T-helper 1 cell treated with Interleukin-12 subunit alpha and Interleukin-12 subunit beta and Interleukin-4 antibody, amounts not matched to agents 30 μg/mL and 1 μg/mL, for 36 hours (primary cell): ENCODE results near the gene VPS13C.

Experiments
- H3K27ac Mint-ChIP-seq: one replicate; pipeline ENCODE4 v1.8.0; 2021; ENCODE audit warnings: mild to moderate bottlenecking, mixed read lengths
- H3K27me3 Mint-ChIP-seq: one replicate; pipeline ENCODE4 v1.8.0; 2021; ENCODE audit warnings: low read depth, mixed read lengths
- H3K36me3 Mint-ChIP-seq: one replicate; pipeline ENCODE4 v1.8.0; 2021; ENCODE audit warnings: low read depth, mixed read lengths
- H3K4me1 Mint-ChIP-seq: one replicate; pipeline ENCODE4 v1.8.0; 2021; ENCODE audit warnings: low read depth, mixed read lengths
- H3K4me3 Mint-ChIP-seq: one replicate; pipeline ENCODE4 v1.8.0; 2021; ENCODE audit warnings: mild to moderate bottlenecking, moderate library complexity, mixed read lengths
- H3K9me3 Mint-ChIP-seq: one replicate; pipeline ENCODE4 v1.8.0; 2021; ENCODE audit warnings: mixed read lengths

Gene VPS13C

DNA sequence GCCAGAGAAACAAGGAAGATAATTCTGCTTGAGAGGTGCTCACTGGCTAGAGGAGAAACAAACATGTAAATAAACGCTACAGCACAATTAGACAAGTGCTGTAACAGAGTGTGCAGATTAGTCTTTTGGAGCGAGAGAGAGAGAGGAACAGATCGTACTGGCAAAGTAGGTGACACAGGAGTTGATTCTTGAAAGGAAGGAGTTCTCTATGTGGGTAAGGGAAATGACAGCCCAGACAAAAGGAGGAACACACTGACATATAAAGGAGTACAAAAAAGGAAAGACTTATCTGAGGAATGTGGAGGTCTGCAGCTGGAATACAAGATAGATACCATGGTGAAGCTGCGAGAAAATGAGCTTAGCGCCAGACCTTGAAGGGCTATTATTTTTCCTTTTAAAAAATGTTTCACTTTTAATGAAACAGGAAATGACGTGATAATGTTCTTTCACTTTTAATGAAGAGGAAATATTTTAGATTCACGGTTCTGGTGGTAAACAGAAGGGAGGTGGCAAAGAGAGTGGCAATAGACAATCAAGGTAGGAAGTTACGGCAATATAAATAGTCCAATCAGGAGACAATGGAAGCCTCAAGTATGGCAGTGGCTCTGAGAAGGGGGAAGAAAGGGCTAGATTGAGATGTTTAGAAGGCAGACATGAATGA, 202.9 kb downstream of the VPS13C start:
- no peak overlapping the region for H3K27ac Mint-ChIP-seq
- H3K4me3 Mint-ChIP-seq = no peak overlapping the region
- no peaks in the 10 kb centered on the region for H3K4me1 Mint-ChIP-seq

DNA sequence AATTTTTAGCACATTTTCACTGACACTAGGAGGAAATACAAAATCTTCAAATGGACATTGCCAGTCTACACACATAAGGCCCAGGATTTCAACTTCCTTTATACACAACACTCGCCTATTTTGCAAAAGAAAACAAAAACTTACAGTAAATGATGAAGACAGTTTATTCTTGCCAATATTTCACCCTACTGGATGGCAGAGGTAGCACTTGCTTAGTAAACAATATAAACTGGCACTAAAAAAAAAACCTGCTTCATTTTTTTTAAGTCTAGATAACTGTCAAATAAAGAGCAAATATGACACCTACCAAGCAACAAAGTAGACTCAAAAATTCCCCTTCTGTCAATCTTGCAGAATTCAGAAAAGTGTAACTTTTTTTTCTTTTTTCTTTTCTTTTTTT, 204.0 kb downstream of the VPS13C start:
- Mint-ChIP-seq H3K4me1 (no peaks in the 10 kb centered on the region), H3K4me3 (no peak overlapping the region), H3K27me3 (no peaks in the 10 kb centered on the region), H3K9me3 (no peaks in the 10 kb centered on the region), H3K27ac (no peak overlapping the region), H3K36me3 (peaks cover 19% of the 10 kb centered on the region)

More for the DNA sequence above, 202.9 kb downstream of the VPS13C start:
- H3K27me3 Mint-ChIP-seq = no peaks in the 10 kb centered on the region
- H3K36me3 Mint-ChIP-seq = peaks cover 15% of the 10 kb centered on the region
- H3K9me3 Mint-ChIP-seq = no peaks in the 10 kb centered on the region

DNA sequence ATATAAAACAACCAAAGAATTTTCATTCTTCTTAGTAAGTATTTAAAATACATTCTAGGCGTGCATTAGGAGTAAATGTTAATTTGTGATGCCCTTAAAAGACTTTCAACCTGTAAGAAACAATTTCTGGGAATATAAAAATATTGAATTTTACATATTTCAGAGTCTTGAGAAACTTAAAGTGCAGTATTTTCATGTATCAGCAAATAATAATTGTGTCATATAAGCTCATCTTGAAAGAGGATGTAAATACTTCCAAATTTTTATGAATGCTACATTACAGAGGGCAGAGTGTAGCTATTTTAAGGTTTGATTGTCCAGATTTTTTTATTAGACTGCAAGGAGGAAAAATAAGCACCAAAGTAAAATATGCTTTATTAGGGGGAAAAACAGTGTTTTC, 207.1 kb downstream of the VPS13C start:
- H3K27ac Mint-ChIP-seq = no peak overlapping the region
- no peak overlapping the region for H3K4me3 Mint-ChIP-seq
- peaks cover 21% of the 10 kb centered on the region for H3K36me3 Mint-ChIP-seq
- no peaks in the 10 kb centered on the region for H3K27me3 Mint-ChIP-seq
- no peaks in the 10 kb centered on the region for H3K9me3 Mint-ChIP-seq
- H3K4me1 Mint-ChIP-seq = no peaks in the 10 kb centered on the region

DNA sequence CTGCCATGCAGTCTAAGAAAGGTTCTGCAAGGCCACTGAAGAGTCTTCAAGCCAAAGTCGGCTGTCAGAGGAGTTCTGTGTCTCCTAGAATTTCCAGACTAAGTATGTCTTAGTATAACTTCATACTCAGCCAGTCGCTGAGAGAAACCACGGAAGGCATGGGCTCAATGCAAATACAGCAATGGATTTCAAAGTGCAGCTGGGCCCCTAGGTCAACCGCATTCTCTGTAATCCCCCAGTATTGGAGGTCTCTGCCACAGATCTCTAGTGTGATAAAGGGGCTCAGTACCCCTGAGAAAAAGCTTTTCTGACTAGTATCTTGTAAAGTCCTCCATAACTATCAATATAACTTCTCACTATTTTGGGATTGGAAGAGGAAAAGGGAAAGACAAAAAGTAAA, 208.3 kb downstream of the VPS13C start:
- Mint-ChIP-seq H3K9me3 (no peaks in the 10 kb centered on the region), H3K27me3 (peaks cover 2% of the 10 kb centered on the region), H3K27ac (no peak overlapping the region), H3K4me3 (no peak overlapping the region), H3K36me3 (peaks cover 21% of the 10 kb centered on the region), H3K4me1 (peaks cover 2% of the 10 kb centered on the region)

DNA sequence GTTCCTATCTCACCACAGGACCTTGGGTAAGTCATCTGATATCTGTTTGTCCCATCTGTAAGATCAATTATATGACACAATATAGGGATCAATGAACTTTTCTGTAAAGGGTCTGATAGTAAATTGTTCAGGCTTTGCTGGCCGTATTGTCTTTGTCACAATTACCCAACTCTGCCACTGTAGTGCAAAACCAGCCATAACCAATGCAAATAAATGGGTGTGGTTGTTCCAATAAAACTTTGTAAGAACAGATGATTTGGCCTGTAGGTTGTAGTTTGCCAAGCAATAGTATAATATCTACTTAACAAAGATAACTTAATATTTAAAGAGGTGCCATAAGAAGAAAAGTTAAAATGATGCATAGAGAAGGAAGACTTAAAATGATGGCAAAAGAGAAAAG, 210.8 kb downstream of the VPS13C start:
- Mint-ChIP-seq H3K4me1 (peaks cover 2% of the 10 kb centered on the region), H3K4me3 (no peak overlapping the region), H3K9me3 (no peaks in the 10 kb centered on the region), H3K27me3 (peaks cover 17% of the 10 kb centered on the region), H3K36me3 (peaks cover 14% of the 10 kb centered on the region), H3K27ac (no peak overlapping the region)

DNA sequence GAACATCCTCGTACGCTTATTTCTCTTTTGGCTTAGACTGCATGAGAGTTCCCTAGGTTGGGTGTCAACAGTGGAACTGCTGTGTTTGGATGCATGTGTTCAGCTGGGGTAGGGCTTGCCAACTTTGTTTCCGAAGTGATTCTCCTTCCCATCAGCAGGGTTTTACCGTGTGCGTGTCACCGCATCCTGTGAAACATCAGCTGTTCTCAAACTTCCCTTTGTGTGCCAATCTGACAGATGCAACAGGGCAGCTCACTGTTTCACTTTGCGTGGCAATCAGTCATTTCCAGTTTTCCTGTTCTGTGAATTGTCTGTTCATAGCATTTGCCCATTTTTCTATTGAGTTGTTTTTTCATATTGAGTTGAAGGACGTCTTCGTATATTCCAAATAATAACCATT, 218.8 kb downstream of the VPS13C start:
- Mint-ChIP-seq H3K4me1 (peaks cover 6% of the 10 kb centered on the region), H3K36me3 (no peaks in the 10 kb centered on the region), H3K9me3 (no peaks in the 10 kb centered on the region), H3K4me3 (no peak overlapping the region), H3K27me3 (peaks cover 34% of the 10 kb centered on the region), H3K27ac (no peak overlapping the region)

DNA sequence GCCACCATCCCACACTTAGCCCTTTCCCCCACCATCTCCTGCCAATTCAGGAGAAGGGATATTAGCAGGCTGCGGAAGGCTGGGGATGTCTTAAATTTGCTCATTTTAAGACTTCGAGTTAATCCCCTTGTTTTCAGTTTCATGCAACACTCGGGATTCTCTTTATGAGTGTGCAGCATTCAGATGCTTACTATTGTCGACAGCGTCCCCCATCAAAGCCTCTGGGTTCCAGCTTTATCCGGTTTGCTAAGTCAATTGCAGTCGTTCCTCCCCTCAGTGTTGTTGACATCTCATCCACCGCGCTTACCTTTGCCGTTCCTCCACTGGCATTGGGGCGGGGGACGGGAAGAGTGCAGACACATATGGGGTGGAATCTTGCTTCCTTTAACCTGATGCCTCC, 220.2 kb downstream of the VPS13C start:
- H3K4me3 Mint-ChIP-seq = no peak overlapping the region
- H3K9me3 Mint-ChIP-seq = no peaks in the 10 kb centered on the region
- peaks cover 6% of the 10 kb centered on the region for H3K4me1 Mint-ChIP-seq
- H3K27me3 Mint-ChIP-seq = peaks cover 30% of the 10 kb centered on the region
- H3K27ac Mint-ChIP-seq = no peak overlapping the region
- no peaks in the 10 kb centered on the region for H3K36me3 Mint-ChIP-seq

DNA sequence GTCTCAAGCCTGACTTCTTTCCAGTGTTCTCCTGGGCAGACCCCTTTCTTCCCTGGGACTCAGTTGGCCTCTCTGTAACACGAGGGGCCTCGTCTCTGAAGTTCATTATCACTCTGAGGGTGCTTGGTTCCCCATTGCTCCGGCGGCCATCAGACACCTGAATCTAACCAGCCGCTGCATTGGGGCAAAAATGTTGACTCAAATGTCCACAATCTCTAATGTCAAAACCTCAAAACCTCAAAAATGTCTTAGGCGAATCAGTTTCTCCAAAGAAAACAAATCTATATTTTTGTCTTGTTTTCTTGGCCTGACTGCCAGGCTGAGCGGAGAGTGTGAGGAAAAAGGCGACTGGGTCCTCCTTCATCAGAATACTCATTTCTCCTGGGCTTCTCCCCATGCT, 220.7 kb downstream of the VPS13C start:
- H3K36me3 Mint-ChIP-seq = no peaks in the 10 kb centered on the region
- no peak overlapping the region for H3K4me3 Mint-ChIP-seq
- H3K27me3 Mint-ChIP-seq = peaks cover 29% of the 10 kb centered on the region
- no peak overlapping the region for H3K27ac Mint-ChIP-seq
- peaks cover 6% of the 10 kb centered on the region for H3K4me1 Mint-ChIP-seq
- no peaks in the 10 kb centered on the region for H3K9me3 Mint-ChIP-seq

DNA sequence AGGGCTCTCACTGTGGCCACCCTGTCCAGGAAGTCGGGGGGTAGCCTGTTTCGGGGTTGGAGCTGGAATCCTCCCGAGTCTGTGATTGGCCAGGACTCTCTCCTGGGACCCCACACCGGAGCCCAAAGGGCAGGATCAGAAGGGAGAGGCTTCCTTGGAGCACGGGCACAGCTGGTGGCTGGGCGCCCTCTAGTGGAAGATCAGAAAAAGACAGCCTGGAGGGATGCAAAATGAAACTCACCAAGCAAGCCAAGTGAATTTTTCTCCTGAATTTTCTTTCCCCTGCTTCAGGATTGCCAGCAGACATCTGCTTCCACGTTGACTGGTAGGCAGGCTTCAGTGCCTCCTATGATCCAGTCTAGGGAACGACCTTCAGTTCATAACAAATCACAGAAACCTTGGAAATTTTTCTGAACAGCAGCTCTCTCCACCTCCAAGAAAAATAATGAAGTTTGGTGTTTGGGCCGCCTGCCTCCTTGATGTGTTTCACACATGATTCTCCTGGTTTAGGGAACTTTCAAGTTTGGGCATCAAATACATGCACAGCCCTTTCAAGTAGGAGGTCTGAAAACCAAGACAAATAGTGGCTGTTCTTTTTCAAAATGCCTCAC, 224.6 kb downstream of the VPS13C start:
- H3K4me3 Mint-ChIP-seq = no peak overlapping the region
- no peaks in the 10 kb centered on the region for H3K9me3 Mint-ChIP-seq
- H3K27me3 Mint-ChIP-seq = peaks cover 22% of the 10 kb centered on the region
- H3K36me3 Mint-ChIP-seq = no peaks in the 10 kb centered on the region
- peaks cover 2% of the 10 kb centered on the region for H3K4me1 Mint-ChIP-seq
- H3K27ac Mint-ChIP-seq = no peak overlapping the region

DNA sequence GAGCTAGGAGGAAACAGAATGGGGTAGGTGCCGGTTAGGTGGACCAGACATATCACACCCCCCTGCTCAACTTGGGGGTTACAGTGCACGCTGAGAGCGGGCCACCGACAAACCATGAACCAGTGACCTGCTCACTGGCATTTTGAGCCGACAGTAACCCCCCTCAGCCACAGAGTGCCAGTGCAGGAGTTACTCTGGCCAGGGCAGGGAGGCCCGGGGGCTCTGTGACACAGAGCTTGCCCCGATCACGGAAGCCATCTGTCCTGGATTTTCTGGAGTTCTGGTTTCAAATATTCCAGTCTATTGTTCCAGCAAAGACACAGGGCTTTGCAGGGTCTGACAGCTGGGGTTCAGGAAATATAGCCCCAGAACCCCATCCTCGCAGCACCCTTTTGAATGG, 225.2 kb downstream of the VPS13C start:
- H3K4me3 Mint-ChIP-seq = no peak overlapping the region

DNA sequence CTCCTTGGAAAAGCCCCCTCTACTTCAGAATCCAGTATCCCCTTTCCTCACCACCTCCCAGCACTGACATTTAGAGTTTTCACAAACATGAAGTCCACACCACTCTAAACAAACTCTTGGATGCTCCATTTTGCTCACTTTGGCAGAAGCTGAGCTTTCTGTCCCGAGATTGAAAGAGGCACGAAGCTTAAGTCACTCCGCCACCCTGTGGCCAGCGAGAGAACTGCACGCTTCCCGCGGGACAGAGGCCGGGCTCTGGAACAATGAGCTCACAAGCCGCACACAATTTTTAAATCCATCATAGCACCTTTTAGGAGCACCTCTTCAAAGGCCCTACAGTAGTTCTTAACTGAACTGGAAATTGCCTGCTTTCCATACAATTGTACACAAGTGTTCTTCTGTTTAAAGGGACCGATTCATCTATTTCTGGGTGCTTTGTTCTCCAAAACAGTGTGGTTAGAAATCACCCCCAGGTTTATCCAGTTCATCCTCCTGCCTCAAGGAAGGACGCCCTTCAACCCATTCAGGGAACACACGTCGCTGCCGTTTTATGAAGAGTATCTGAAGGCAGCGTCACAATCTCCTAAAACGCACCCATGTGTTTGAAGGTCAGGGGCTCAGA, 226.1 kb downstream of the VPS13C start:
- H3K4me3 Mint-ChIP-seq = no peak overlapping the region
- no peak overlapping the region for H3K27ac Mint-ChIP-seq
- H3K27me3 Mint-ChIP-seq = peaks cover 16% of the 10 kb centered on the region

More for the DNA sequence above, 225.2 kb downstream of the VPS13C start:
- peaks cover 18% of the 10 kb centered on the region for H3K27me3 Mint-ChIP-seq
- peaks cover 2% of the 10 kb centered on the region for H3K4me1 Mint-ChIP-seq
- no peaks in the 10 kb centered on the region for H3K9me3 Mint-ChIP-seq
- no peak overlapping the region for H3K27ac Mint-ChIP-seq
- no peaks in the 10 kb centered on the region for H3K36me3 Mint-ChIP-seq

DNA sequence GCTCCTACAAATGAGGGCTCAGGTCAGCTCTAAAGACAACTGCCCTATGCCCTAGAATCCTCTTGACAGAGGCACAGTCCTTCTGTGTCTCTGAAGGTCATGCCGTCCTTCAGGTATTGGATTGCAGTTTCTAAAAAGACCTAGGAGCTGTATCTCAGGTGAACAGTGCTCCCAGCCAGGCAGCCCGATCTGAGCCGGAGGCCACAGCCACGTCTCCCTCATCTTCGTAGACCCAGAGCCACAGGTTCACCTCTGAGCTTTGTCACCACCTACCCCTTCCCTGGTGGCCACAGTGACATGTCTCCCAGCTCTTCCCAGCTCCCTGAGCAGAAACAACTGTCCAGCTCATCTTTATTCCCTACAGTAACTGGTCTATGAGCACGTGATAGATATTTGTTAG, 228.0 kb downstream of the VPS13C start:
- Mint-ChIP-seq H3K27me3 (peaks cover 9% of the 10 kb centered on the region), H3K27ac (no peak overlapping the region), H3K4me1 (peaks cover 2% of the 10 kb centered on the region), H3K9me3 (no peaks in the 10 kb centered on the region), H3K36me3 (no peaks in the 10 kb centered on the region), H3K4me3 (no peak overlapping the region)

More for the DNA sequence above, 226.1 kb downstream of the VPS13C start:
- Mint-ChIP-seq H3K4me1 (peaks cover 2% of the 10 kb centered on the region), H3K36me3 (no peaks in the 10 kb centered on the region), H3K9me3 (no peaks in the 10 kb centered on the region)

DNA sequence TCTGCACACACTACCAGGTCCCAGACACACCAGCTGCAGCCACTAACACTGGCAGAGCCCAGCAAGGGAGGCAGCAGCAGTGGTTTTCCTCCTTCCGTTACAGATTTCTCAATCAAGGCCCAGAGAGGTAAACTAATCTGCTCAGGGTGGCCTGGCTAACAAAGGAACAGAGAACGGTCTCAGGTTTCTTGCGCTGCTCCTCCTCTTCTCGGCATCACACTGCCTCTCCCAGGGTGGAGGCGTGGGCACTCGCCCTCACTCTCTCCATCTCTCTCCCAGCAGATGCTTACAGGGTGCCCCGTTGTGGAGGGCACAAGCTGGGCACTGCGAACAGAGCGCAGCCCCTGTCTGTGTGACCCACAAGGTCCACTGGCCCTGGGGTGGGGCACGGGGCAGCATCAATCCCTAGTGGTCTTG, 228.7 kb downstream of the VPS13C start:
- Mint-ChIP-seq H3K9me3 (no peaks in the 10 kb centered on the region), H3K4me1 (peaks cover 2% of the 10 kb centered on the region), H3K27me3 (peaks cover 9% of the 10 kb centered on the region), H3K4me3 (no peak overlapping the region), H3K36me3 (no peaks in the 10 kb centered on the region), H3K27ac (no peak overlapping the region)

DNA sequence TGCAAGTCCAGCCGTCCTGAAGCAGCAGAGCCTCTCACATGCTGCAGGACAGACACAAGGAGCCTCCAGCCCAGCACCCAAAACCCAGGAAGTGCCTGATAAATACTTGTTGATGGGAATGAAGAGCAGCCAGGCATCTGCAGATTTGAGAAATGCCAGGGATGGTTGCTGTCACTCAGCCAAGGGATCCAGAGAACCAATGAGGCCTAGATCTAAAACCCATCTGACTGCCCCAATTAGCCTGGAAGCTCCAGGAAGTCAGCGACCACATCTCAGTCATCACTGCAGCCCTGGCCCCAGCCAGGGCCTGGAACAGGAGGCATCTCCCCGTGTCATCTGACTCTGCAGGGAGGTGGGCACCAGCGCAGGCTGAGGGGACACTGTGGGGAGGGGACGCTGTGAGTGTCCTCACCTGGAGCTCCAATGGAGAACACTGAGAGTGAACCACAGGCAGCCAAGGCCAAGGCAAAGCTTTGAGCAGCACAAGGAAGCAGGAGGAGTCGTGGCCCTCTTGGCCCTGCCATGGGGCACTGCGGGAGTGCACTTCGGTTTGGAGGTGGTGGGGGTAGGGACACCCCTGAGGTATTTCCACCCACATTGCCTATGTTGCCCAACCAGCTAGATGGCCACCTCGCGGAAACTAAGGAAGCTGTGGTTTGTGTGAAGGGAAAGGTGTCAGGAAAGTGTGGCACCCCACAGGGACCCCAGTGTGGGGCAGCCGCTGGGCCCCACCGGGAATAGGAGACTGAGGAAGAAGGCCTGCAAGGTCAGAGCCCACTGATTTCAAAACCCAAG, 229.5 kb downstream of the VPS13C start:
- Mint-ChIP-seq H3K9me3 (no peaks in the 10 kb centered on the region), H3K27me3 (peaks cover 16% of the 10 kb centered on the region), H3K4me1 (peaks cover 2% of the 10 kb centered on the region), H3K36me3 (no peaks in the 10 kb centered on the region), H3K27ac (no peak overlapping the region), H3K4me3 (no peak overlapping the region)
